ENCODE measurements around the gene POU5F1. TPM values are rescaled to one million over a fixed set of nuclear protein-coding genes. Genes with fewer than 3 reads are reported as not detected.

POU5F1 gene
- total RNA-seq, 1 experiment from 2014 or later, result 1.1 TPM

- no peaks in the 10 kb centered on the region for H3K9me3 ChIP-seq (ENCODE audit: control insufficient read depth, insufficient read depth, low read depth, low read length)
- no peak for TF ChIP-seq REST (IDR thresholded peaks at IDR 0.05; ENCODE audit: insufficient read depth in 1 of 2, low read depth in 2 of 2, low read length in 1 of 2)
- no peak for TF ChIP-seq POLR2AphosphoS5 (IDR thresholded peaks at IDR 0.05; ENCODE audit: low read depth, low read length)
- no peak for TF ChIP-seq SIN3A (IDR thresholded peaks at IDR 0.05; ENCODE audit: borderline replicate concordance, insufficient read depth, low read depth, low read length)
- no peak for TF ChIP-seq CTCF (IDR thresholded peaks at IDR 0.05)
- no peak for TF ChIP-seq TCF7L2 (IDR thresholded peaks at IDR 0.05; ENCODE audit: low read depth, low read length)
- in situ Hi-C loops (cut with HindIII; ENCODE audit: low pct_unique_long_range_greater_than_20kb, low sequenced_read_pairs), result no loop called here
- intact Hi-C loops (cut with micrococcal nuclease; ENCODE audit: unreplicated experiment), result no loop called here
- ChIA-PET CTCF (interaction anchor here (0.6 kb wide), 1 partner anchor 48 kb away, joined by 5 read pairs; no protein-coding TSS in a partner anchor), POLR2A (no interaction called here)
- H3K27me3 ChIP-seq (ENCODE audit: control insufficient read depth, insufficient read depth, low read length), result no peaks in the 10 kb centered on the region
- H3K36me3 ChIP-seq (ENCODE audit: control insufficient read depth, insufficient read depth, low read length), result 0 out of 2 replicates have a peak, but pooled peaks cover 2% of the 10 kb centered on the region
- H3K4me3 ChIP-seq (ENCODE audit: low read depth in 2 of 2, low read length in 2 of 2), result no peak overlapping the region
- no peak for DNase-seq (ENCODE audit: low read depth, low spot score)
- no peak for ATAC-seq
- no peak overlapping the region for H3K27ac ChIP-seq (ENCODE audit: low read length)
- H3K4me1 ChIP-seq (ENCODE audit: control insufficient read depth, insufficient read depth, low read length), result no peaks in the 10 kb centered on the region
- no TSS peak for BruUV-seq (replicated peaks)
Observed at GRCh38 chr6:31144296-31144969, 26.0 kb downstream of the POU5F1 start.

GRCh38 chr6:31143148-31143547 lies 27.3 kb downstream of the POU5F1 start:
- intact Hi-C loops (cut with micrococcal nuclease; ENCODE audit: unreplicated experiment), result no loop called here
- TF ChIP-seq POLR2AphosphoS5 (IDR thresholded peaks at IDR 0.05; ENCODE audit: low read depth, low read length), result no peak
- no peak for TF ChIP-seq CTCF (IDR thresholded peaks at IDR 0.05)
- no peak for TF ChIP-seq SIN3A (IDR thresholded peaks at IDR 0.05; ENCODE audit: borderline replicate concordance, insufficient read depth, low read depth, low read length)
- no peak for TF ChIP-seq REST (IDR thresholded peaks at IDR 0.05; ENCODE audit: insufficient read depth in 1 of 2, low read depth in 2 of 2, low read length in 1 of 2)
- TF ChIP-seq TCF7L2 (IDR thresholded peaks at IDR 0.05; ENCODE audit: low read depth, low read length), result no peak
- H3K36me3 ChIP-seq (ENCODE audit: control insufficient read depth, insufficient read depth, low read length), result 0 out of 2 replicates have a peak, but pooled peaks cover 2% of the 10 kb centered on the region
- H3K4me3 ChIP-seq (ENCODE audit: low read depth in 2 of 2, low read length in 2 of 2), result no peak overlapping the region
- no peaks in the 10 kb centered on the region for H3K9me3 ChIP-seq (ENCODE audit: control insufficient read depth, insufficient read depth, low read depth, low read length)
- H3K27me3 ChIP-seq (ENCODE audit: control insufficient read depth, insufficient read depth, low read length), result no peaks in the 10 kb centered on the region
- POLR2A ChIA-PET, result no interaction called here
- no peak overlapping the region for H3K27ac ChIP-seq (ENCODE audit: low read length)
- in situ Hi-C loops (cut with HindIII; ENCODE audit: low pct_unique_long_range_greater_than_20kb, low sequenced_read_pairs), result no loop called here
- DNase-seq (ENCODE audit: low read depth, low spot score), result no peak
- no peaks in the 10 kb centered on the region for H3K4me1 ChIP-seq (ENCODE audit: control insufficient read depth, insufficient read depth, low read length)
- CTCF ChIA-PET, result interaction anchor here (0.6 kb wide), 1 partner anchor 50 kb away, joined by 4 read pairs; no protein-coding TSS in a partner anchor
- ATAC-seq, result peak; percentile 42; the same call in 1 of the 2 replicates
- no TSS peak for BruUV-seq (replicated peaks)

All from Panc1 (cell line).